Spleen (tissue), 11 donors: ENCODE data around the gene SEMA5B. TPM values are rescaled to one million over a fixed set of nuclear protein-coding genes. Genes with fewer than 3 reads are reported as not detected.

Source experiments
- DNase-seq: peaks from one replicate; pipeline ENCODE4 v3.0.0-alpha.2; 2020
- H3K27ac ChIP-seq, 8 donors: fragments of 200-600 bp; sonication (generic) in 7 of 8; 1 replicate in 4 of 8; 2 replicates in 4 of 8; pipeline versions ENCODE4 v1.5.0 to v1.8.0; 2016 to 2021; ENCODE audit warnings: inconsistent platforms in 4 of 8, mild to moderate bottlenecking in 4 of 8, moderate library complexity in 1 of 8
- H3K27me3 ChIP-seq, 7 donors: fragments of 200-600 bp; sonication (generic) in 6 of 7; replicated peaks in 1 of 7; 1 replicate in 4 of 7; 2 replicates in 3 of 7; pipeline versions ENCODE4 v1.5.0 to v1.8.0; 2016 to 2021; ENCODE audit warnings: inconsistent platforms in 3 of 7, mild to moderate bottlenecking in 1 of 7
- H3K36me3 ChIP-seq, 6 donors: fragments of 200-600 bp; sonication (generic) in 5 of 6; 1 replicate in 4 of 6; 2 replicates in 2 of 6; pipeline versions ENCODE4 v1.5.0 to v1.8.0; 2016 to 2021; ENCODE audit warnings: inconsistent platforms in 2 of 6
- H3K4me1 ChIP-seq, 6 donors: fragments of 200-600 bp; sonication (generic) in 5 of 6; 1 replicate in 3 of 6; 2 replicates in 3 of 6; pipeline versions ENCODE4 v1.5.0 to v1.8.0; 2016 to 2021; ENCODE audit warnings: inconsistent platforms in 3 of 6
- H3K4me3 ChIP-seq, 8 donors: fragments of 200-600 bp; sonication (generic) in 7 of 8; 1 replicate in 4 of 8; 2 replicates in 4 of 8; pipeline versions ENCODE4 v1.5.0 to v1.8.0; 2016 to 2021; ENCODE audit warnings: inconsistent platforms in 4 of 8, mild to moderate bottlenecking in 4 of 8, moderate library complexity in 2 of 8
- H3K9me3 ChIP-seq, 8 donors: fragments of 200-600 bp; sonication (generic) in 7 of 8; 1 replicate in 4 of 8; 2 replicates in 4 of 8; pipeline versions ENCODE4 v1.5.0 to v1.8.0; 2016 to 2021; ENCODE audit warnings: inconsistent platforms in 4 of 8
- CTCF ChIP-seq, 11 experiments: fragments of 200-600 bp in 7 of 11; fragments of 450-650 bp in 4 of 11; sonication (generic) in 4 of 11; IDR thresholded peaks in 8 of 11; conservative IDR thresholded peaks in 3 of 11; 1 replicate in 7 of 11; 2 replicates in 4 of 11; pipeline versions ENCODE4 v1.4.0 to v1.8.0; 2016 to 2021; ENCODE audit warnings: antibody characterized with exemption in 11 of 11, inconsistent platforms in 4 of 11, mild to moderate bottlenecking in 1 of 11
- POLR2A ChIP-seq, 3 donors: fragments of 450-650 bp; IDR thresholded peaks; one replicate each; pipeline ENCODE4 v1.5.1; 2017; ENCODE audit warnings: antibody characterized with exemption in 3 of 3, mild to moderate bottlenecking in 1 of 3
- POLR2AphosphoS5 ChIP-seq, 3 donors: sonication (generic); formaldehyde crosslinking; IDR thresholded peaks; one replicate each; pipeline ENCODE4 v1.5.1; 2017; ENCODE audit warnings: antibody characterized with exemption in 3 of 3
- WGBS, 5 donors: extraction: QIAGEN DNeasy Blood & Tissue Kit in 3 of 5; methylation state at CpG; one replicate each; pipeline versions ENCODE4 v1.1.5 to v1.1.7; 2013 to 2018; 5-methylcytosine and 5-hydroxymethylcytosine counted together
- intact Hi-C: fragments of 100-400 bp; cut with DNase I; formaldehyde crosslinking; loops from one replicate; pipeline ENCODE4 v1.15.0; 2023; ENCODE audit warnings: low total_unique reads
- polyA plus RNA-seq, 3 donors: library from polyadenylated mRNA; stranded (reverse); fragments of 200-250 nt; gene quantifications; one replicate each; pipeline ENCODE4 v1.2.1, GENCODE V29; 2013
- total RNA-seq, 7 donors: library from RNA; depleted of rRNA in 3 of 7; stranded (reverse); fragments of >200 nt in 3 of 7; fragmentation: NEBNext Ultra II Directional in 4 of 7; extraction: Animal tissue kit (Norgen Biotek cat#: 25700) in 4 of 7; gene quantifications; one replicate each; pipeline versions ENCODE4 v1.1.0 to v1.2.1, GENCODE V29; 2016 to 2021
- donor health status: healthy with polysubstance abuse.
- donor health status: DM: no; HTN: no; CAD: no; lungs with moderate emphysema.
- donor health status: DM: no; HTN: no; CAD: no.
- donor health status: Bipolar disorder and iron deficiency.
- donor health status: healthy.
- donor health status: DM: no; HTN: no; CAD: no.
- donor health status: DM: yes; HTN: yes; CAD: no.

Gene SEMA5B
- total and polyA plus RNA-seq, 10 donors: 0.09 to 0.63 (median 0.41) TPM; not detected in 3

GRCh38 chr3:122927726-122928125, 99.8 kb downstream of the SEMA5B start:
- Histone ChIP-seq H3K9me3 (no peaks in the 10 kb centered on the region), H3K27ac (no peak overlapping the region), H3K36me3 (no peaks in the 10 kb centered on the region), H3K27me3 (peaks cover 0 to 19% (median 6%) of the 10 kb centered on the region in 7 donors), H3K4me3 (no peak overlapping the region), H3K4me1 (no peaks in the 10 kb centered on the region)
- no peak for TF ChIP-seq POLR2A (IDR thresholded peaks at IDR 0.05)
- TF ChIP-seq CTCF (IDR thresholded peaks at IDR 0.05 in 8 of 11, conservative IDR thresholded peaks at IDR 0.05 in 3 of 11): no peak
- no peak for TF ChIP-seq POLR2AphosphoS5 (IDR thresholded peaks at IDR 0.05)
- peak; percentile 51 for DNase-seq
- 83 to 93% (median 88%) methylated on average over 4 to 10 of the region's 10 CpGs for WGBS, 5 donors
- intact Hi-C loops: no loop called here

- TF ChIP-seq POLR2AphosphoS5 (IDR thresholded peaks at IDR 0.05): no peak
- no peak for TF ChIP-seq CTCF (IDR thresholded peaks at IDR 0.05 in 8 of 11, conservative IDR thresholded peaks at IDR 0.05 in 3 of 11)
- no peak for TF ChIP-seq POLR2A (IDR thresholded peaks at IDR 0.05)
- 93 to 97% (median 96%) methylated on average over 3 of the region's 3 CpGs for WGBS, 5 donors
Measured at GRCh38 chr3:122926811-122927210, 100.8 kb downstream of the SEMA5B start.

GRCh38 chr3:122926322-122926721, 101.2 kb downstream of the SEMA5B start:
- Histone ChIP-seq H3K27me3 (peaks cover 3 to 33% (median 19%) of the 10 kb centered on the region in 7 donors), H3K4me3 (no peak overlapping the region), H3K9me3 (no peaks in the 10 kb centered on the region), H3K27ac (no peak overlapping the region), H3K4me1 (peaks cover 6 to 13% (median 9%) of the 10 kb centered on the region in 6 donors), H3K36me3 (no peaks in the 10 kb centered on the region)
- intact Hi-C loops: no loop called here
- DNase-seq: peak; percentile 63
- WGBS, 5 donors: 87 to 92% (median 92%) methylated on average over 10 to 20 of the region's 20 CpGs
- TF ChIP-seq POLR2A (IDR thresholded peaks at IDR 0.05): no peak
- TF ChIP-seq POLR2AphosphoS5 (IDR thresholded peaks at IDR 0.05): no peak
- TF ChIP-seq CTCF (IDR thresholded peaks at IDR 0.05 in 8 of 11, conservative IDR thresholded peaks at IDR 0.05 in 3 of 11): no peak

More at GRCh38 chr3:122926811-122927210, 100.8 kb downstream of the SEMA5B start:
- H3K27ac ChIP-seq: no peak overlapping the region
- no peak overlapping the region for H3K4me3 ChIP-seq
- no peak for DNase-seq
- H3K36me3 ChIP-seq: no peaks in the 10 kb centered on the region
- H3K9me3 ChIP-seq: no peaks in the 10 kb centered on the region
- H3K27me3 ChIP-seq: peaks cover 2 to 28% (median 15%) of the 10 kb centered on the region in 7 donors
- peaks cover 3 to 8% (median 6%) of the 10 kb centered on the region in 6 donors for H3K4me1 ChIP-seq
- intact Hi-C loops: no loop called here

DNA sequence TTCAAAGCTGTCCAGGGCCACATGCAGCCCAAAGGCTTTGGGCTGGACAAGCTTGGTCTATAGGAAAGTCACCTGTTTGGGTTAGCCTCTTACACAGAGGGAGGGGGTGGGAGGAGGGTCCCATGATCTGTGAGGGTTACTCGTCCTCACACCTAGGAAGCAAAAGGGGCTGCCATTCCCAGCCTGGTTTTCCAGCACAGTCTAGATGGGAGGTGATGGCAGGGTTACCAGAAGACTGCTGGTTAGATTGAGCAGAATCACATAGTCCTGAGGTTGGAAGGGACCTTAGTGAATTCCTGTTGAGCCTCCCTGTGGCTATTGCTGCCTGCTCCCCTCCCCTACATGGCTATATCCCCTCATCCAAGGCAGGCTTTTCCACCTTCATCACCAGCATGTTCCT, 101.8 kb downstream of the SEMA5B start:
- Histone ChIP-seq H3K4me1 (peaks cover 6 to 13% (median 9%) of the 10 kb centered on the region in 6 donors), H3K9me3 (no peaks in the 10 kb centered on the region), H3K36me3 (no peaks in the 10 kb centered on the region), H3K27me3 (peaks cover 3 to 38% (median 25%) of the 10 kb centered on the region in 7 donors), H3K27ac (no peak overlapping the region), H3K4me3 (no peak overlapping the region)
- 59 to 84% (median 67%) methylated on average over 1 of the region's 1 CpG for WGBS, 5 donors
- peak; percentile 29 for DNase-seq
- intact Hi-C loops: no loop called here
- TF ChIP-seq POLR2A (IDR thresholded peaks at IDR 0.05): no peak
- TF ChIP-seq POLR2AphosphoS5 (IDR thresholded peaks at IDR 0.05): no peak
- no peak for TF ChIP-seq CTCF (IDR thresholded peaks at IDR 0.05 in 8 of 11, conservative IDR thresholded peaks at IDR 0.05 in 3 of 11)
